ENCODE results near the gene MPPED2. TPM values are rescaled to one million over a fixed set of nuclear protein-coding genes. Genes with fewer than 3 reads are reported as not detected.

MPPED2 gene
- total RNA-seq, 4 donors from 2014 or later: 2.2 to 11.5 (median 4.7) TPM

DNA sequence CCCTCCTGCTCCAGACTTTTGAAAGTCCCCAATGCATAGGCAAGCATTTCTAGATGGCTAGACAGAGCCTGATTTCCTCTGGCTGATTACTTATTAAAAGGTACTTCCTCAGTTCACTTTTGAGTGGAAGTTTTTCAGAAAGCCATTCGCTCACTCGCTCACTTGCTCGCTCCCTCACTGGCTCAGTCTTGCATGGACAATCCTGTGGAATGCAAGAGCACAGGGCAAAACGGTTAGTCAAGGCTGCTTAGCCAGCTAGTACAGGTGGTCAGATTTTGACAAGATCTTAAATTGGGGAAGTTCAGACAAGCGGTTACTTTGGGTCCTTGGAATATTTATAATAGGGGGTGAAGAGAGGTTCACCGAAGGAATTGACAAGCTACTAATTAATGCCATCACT, 162.3 kb downstream of the MPPED2 start:
- no peak overlapping the region for H3K27ac ChIP-seq

GRCh38 chr11:30423279-30423648, 162.9 kb downstream of the MPPED2 start:
- no peaks in the 10 kb centered on the region for H3K27me3 ChIP-seq
- 67 to 76% methylated on average over 5 of the region's 5 CpGs for WGBS, 2 donors
- H3K9me3 ChIP-seq: no peaks in the 10 kb centered on the region

More for the DNA sequence above, 162.3 kb downstream of the MPPED2 start:
- WGBS, 2 donors: 86 to 88% methylated on average over 6 of the region's 6 CpGs
- Histone ChIP-seq H3K4me3 (no peak overlapping the region), H3K9me3 (no peaks in the 10 kb centered on the region), H3K36me3 (no peaks in the 10 kb centered on the region), H3K27me3 (no peaks in the 10 kb centered on the region), H3K4me1 (peaks cover 0 to 6% (median 0%) of the 10 kb centered on the region in 4 donors)
- no peak for DNase-seq (ENCODE audit: low spot score in 2 of 2)
- no peak for TF ChIP-seq EP300 (IDR thresholded peaks at IDR 0.05)

GRCh38 chr11:30422447-30423278, 163.5 kb downstream of the MPPED2 start:
- no peak overlapping the region for H3K27ac ChIP-seq
- peaks cover 0 to 6% (median 0%) of the 10 kb centered on the region in 4 donors for H3K4me1 ChIP-seq
- H3K36me3 ChIP-seq: no peaks in the 10 kb centered on the region
- no peaks in the 10 kb centered on the region for H3K9me3 ChIP-seq
- no peak for TF ChIP-seq POLR2A (IDR thresholded peaks at IDR 0.05)
- TF ChIP-seq, protein P1, sequence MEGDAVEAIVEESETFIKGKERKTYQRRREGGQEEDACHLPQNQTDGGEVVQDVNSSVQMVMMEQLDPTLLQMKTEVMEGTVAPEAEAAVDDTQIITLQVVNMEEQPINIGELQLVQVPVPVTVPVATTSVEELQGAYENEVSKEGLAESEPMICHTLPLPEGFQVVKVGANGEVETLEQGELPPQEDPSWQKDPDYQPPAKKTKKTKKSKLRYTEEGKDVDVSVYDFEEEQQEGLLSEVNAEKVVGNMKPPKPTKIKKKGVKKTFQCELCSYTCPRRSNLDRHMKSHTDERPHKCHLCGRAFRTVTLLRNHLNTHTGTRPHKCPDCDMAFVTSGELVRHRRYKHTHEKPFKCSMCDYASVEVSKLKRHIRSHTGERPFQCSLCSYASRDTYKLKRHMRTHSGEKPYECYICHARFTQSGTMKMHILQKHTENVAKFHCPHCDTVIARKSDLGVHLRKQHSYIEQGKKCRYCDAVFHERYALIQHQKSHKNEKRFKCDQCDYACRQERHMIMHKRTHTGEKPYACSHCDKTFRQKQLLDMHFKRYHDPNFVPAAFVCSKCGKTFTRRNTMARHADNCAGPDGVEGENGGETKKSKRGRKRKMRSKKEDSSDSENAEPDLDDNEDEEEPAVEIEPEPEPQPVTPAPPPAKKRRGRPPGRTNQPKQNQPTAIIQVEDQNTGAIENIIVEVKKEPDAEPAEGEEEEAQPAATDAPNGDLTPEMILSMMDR (IDR thresholded peaks at IDR 0.05): no peak
- TF ChIP-seq EP300 (IDR thresholded peaks at IDR 0.05): no peak
- DNase-seq (ENCODE audit: low spot score in 2 of 2): no peak
- H3K4me3 ChIP-seq: no peak overlapping the region
- no peaks in the 10 kb centered on the region for H3K27me3 ChIP-seq
- 39 to 47% methylated on average over 5 of the region's 5 CpGs for WGBS, 2 donors

More at GRCh38 chr11:30423279-30423648, 162.9 kb downstream of the MPPED2 start:
- no peak for DNase-seq (ENCODE audit: low spot score in 2 of 2)
- Histone ChIP-seq H3K27ac (no peak overlapping the region), H3K36me3 (no peaks in the 10 kb centered on the region), H3K4me1 (peaks cover 0 to 6% (median 0%) of the 10 kb centered on the region in 4 donors), H3K4me3 (no peak overlapping the region)
- TF ChIP-seq POLR2A (IDR thresholded peaks at IDR 0.05) (no peak), EP300 (IDR thresholded peaks at IDR 0.05) (no peak)
- TF ChIP-seq, protein P1 (IDR thresholded peaks at IDR 0.05): no peak

DNA sequence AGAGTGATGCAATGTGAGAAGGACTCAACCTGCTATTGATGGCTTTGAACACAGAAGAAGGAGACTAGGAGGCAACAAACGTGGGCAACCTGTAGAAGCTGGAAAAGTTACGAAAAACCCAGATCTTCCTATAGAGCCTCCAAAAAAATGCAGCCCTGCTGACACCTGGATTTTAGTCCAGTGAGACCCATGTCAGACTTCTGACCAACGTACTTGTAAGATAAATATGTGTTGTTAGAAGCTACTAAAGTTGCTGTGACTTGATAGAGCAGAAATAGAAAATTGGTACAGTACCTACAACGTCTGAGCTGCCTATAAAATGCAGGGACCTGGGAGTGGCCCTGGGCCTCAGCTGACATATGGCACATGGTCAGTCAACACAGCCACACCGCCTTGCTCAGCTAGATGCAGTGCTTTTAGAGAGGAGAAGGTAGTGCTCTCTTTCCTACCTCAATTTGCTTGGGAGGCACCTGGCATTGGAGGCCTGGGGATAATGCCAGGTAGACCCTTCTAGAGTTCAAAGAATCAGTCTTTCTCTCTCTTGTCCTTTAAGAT, 165.8 kb downstream of the MPPED2 start:
- H3K9me3 ChIP-seq: no peaks in the 10 kb centered on the region
- no peak overlapping the region for H3K27ac ChIP-seq
- peaks cover 0 to 6% (median 0%) of the 10 kb centered on the region in 4 donors for H3K4me1 ChIP-seq
- H3K4me3 ChIP-seq: no peak overlapping the region
- no peaks in the 10 kb centered on the region for H3K36me3 ChIP-seq
- H3K27me3 ChIP-seq: no peaks in the 10 kb centered on the region
- TF ChIP-seq, protein P1 (IDR thresholded peaks at IDR 0.05): no peak
- no peak for TF ChIP-seq POLR2A (IDR thresholded peaks at IDR 0.05)
- TF ChIP-seq EP300 (IDR thresholded peaks at IDR 0.05): no peak
- DNase-seq (ENCODE audit: low spot score in 2 of 2): no peak
- 87% methylated on average over 5 of the region's 5 CpGs for whole genome bisulfite sequencing, 2 donors

- Histone ChIP-seq H3K36me3 (no peaks in the 10 kb centered on the region), H3K27me3 (no peaks in the 10 kb centered on the region), H3K9me3 (no peaks in the 10 kb centered on the region), H3K4me1 (peaks cover 0 to 16% (median 0%) of the 10 kb centered on the region in 4 donors), H3K4me3 (no peak overlapping the region), H3K27ac (no peak overlapping the region)
- no peak for DNase-seq (ENCODE audit: low spot score in 2 of 2)
- WGBS, 2 donors: 92 to 95% methylated on average over 6 of the region's 6 CpGs
- TF ChIP-seq, protein P1 (IDR thresholded peaks at IDR 0.05): no peak
- TF ChIP-seq POLR2A (IDR thresholded peaks at IDR 0.05) (no peak), EP300 (IDR thresholded peaks at IDR 0.05) (no peak)
These were observed 171.3 kb downstream of the MPPED2 start for GRCh38 chr11:30414806-30415205.

Measured in tibial nerve (tissue), 4 donors.